Type B pancreatic cell (in vitro differentiated cells): ENCODE measurements around the gene NID2. TPM values are rescaled to one million over a fixed set of nuclear protein-coding genes. Genes with fewer than 3 reads are reported as not detected.

Experiments used
- DNase-seq: peaks from one replicate; pipeline ENCODE4 v3.0.0; 2021; ENCODE audit warnings: mixed read lengths; ENCODE audit not compliant: unreplicated experiment; ENCODE audit errors: extremely low spot score
- H3K27ac Mint-ChIP-seq: 2 replicates; pipeline ENCODE4 v1.8.0; 2021; ENCODE audit warnings: mild to moderate bottlenecking, mixed read lengths
- H3K27me3 Mint-ChIP-seq: 2 replicates; pipeline ENCODE4 v1.8.0; 2021; ENCODE audit warnings: mixed read lengths
- H3K36me3 Mint-ChIP-seq: 2 replicates; pipeline ENCODE4 v1.8.0; 2021; ENCODE audit warnings: mixed read lengths
- H3K4me1 Mint-ChIP-seq: one replicate; pipeline ENCODE4 v1.8.0; 2021; ENCODE audit warnings: mixed read lengths; ENCODE audit not compliant: unreplicated experiment
- H3K4me3 Mint-ChIP-seq: 2 replicates; pipeline ENCODE4 v1.8.0; 2021; ENCODE audit warnings: mild to moderate bottlenecking, mixed read lengths
- H3K9me3 Mint-ChIP-seq: 2 replicates; pipeline ENCODE4 v1.8.0; 2021; ENCODE audit warnings: mixed read lengths
- CTCF ChIP-seq: fragments of 200-600 bp; sonication (generic); conservative IDR thresholded peaks from 2 replicates; pipeline ENCODE4 v1.5.0; 2021; ENCODE audit warnings: antibody characterized with exemption, mild to moderate bottlenecking
- total RNA-seq: library from RNA; stranded (reverse); gene quantifications from 2 replicates; pipeline ENCODE4 v1.2.1, GENCODE V29; 2021; ENCODE audit warnings: low replicate concordance

NID2 gene
- total RNA-seq, 1 donor from 2014 or later: 65.7 TPM

- H3K9me3 Mint-ChIP-seq: peaks cover 5% of the 10 kb centered on the region
These were observed 49.9 kb downstream of the NID2 start for GRCh38 chr14:52018970-52019369.

GRCh38 chr14:52018252-52018651 lies 50.6 kb downstream of the NID2 start:
- Mint-ChIP-seq H3K27me3 (peaks cover 3% of the 10 kb centered on the region), H3K4me1 (peaks cover 44% of the 10 kb centered on the region), H3K4me3 (no peak overlapping the region), H3K9me3 (peaks cover 5% of the 10 kb centered on the region), H3K36me3 (peaks cover 15% of the 10 kb centered on the region), H3K27ac (peak overlapping the region; percentile 76)
- no peak for DNase-seq
- no peak for TF ChIP-seq CTCF

More at GRCh38 chr14:52018970-52019369, 49.9 kb downstream of the NID2 start:
- Mint-ChIP-seq H3K4me1 (peaks cover 40% of the 10 kb centered on the region), H3K27me3 (peaks cover 3% of the 10 kb centered on the region), H3K36me3 (peaks cover 12% of the 10 kb centered on the region), H3K27ac (no peak overlapping the region), H3K4me3 (no peak overlapping the region)
- DNase-seq: no peak
- no peak for TF ChIP-seq CTCF

- Mint-ChIP-seq H3K4me3 (no peak overlapping the region), H3K27ac (no peak overlapping the region), H3K4me1 (peaks cover 40% of the 10 kb centered on the region), H3K9me3 (peaks cover 5% of the 10 kb centered on the region), H3K36me3 (peaks cover 27% of the 10 kb centered on the region), H3K27me3 (no peaks in the 10 kb centered on the region)
- DNase-seq: no peak
- peak; percentile 59 for TF ChIP-seq CTCF
These were observed 53.3 kb downstream of the NID2 start for GRCh38 chr14:52015411-52016030.

- no peak for DNase-seq
- no peak for TF ChIP-seq CTCF
- Mint-ChIP-seq H3K36me3 (peaks cover 30% of the 10 kb centered on the region), H3K27ac (peak overlapping the region; percentile 21), H3K4me1 (peaks cover 39% of the 10 kb centered on the region), H3K9me3 (peaks cover 5% of the 10 kb centered on the region), H3K4me3 (no peak overlapping the region), H3K27me3 (no peaks in the 10 kb centered on the region)
These were observed 54.1 kb downstream of the NID2 start for GRCh38 chr14:52014601-52015267.

GRCh38 chr14:52013984-52014600 lies 54.8 kb downstream of the NID2 start:
- DNase-seq: no peak
- Mint-ChIP-seq H3K4me3 (no peak overlapping the region), H3K36me3 (peaks cover 34% of the 10 kb centered on the region), H3K27ac (peak overlapping the region; percentile 63), H3K9me3 (peaks cover 5% of the 10 kb centered on the region), H3K27me3 (no peaks in the 10 kb centered on the region), H3K4me1 (peaks cover 39% of the 10 kb centered on the region)
- TF ChIP-seq CTCF: peak; percentile 65
